HT1080 (cell line): ENCODE data around the gene KCNJ10. TPM values are rescaled to one million over a fixed set of nuclear protein-coding genes. Genes with fewer than 3 reads are reported as not detected.

Experiments used
- DNase-seq: peaks from one replicate; pipeline ENCODE4 v3.0.0-alpha.2; 2015; ENCODE audit warnings: low read depth
- total RNA-seq: library from RNA; depleted of rRNA; stranded (reverse); fragments of >200 nt; shearing (Covaris generic); gene quantifications from 2 replicates; pipeline ENCODE4 v1.2.3, GENCODE V29; 2014; rRNA removed

KCNJ10 gene
- total RNA-seq, 1 experiment from 2014 or later: not detected

GRCh38 chr1:159968901-159969300, 101.1 kb downstream of the KCNJ10 start:
- no peak for DNase-seq

- DNase-seq: no peak
Measured at GRCh38 chr1:159965263-159965662, 104.7 kb downstream of the KCNJ10 start.

GRCh38 chr1:159964144-159964543, 105.8 kb downstream of the KCNJ10 start:
- DNase-seq: no peak

GRCh38 chr1:159962176-159962575, 107.8 kb downstream of the KCNJ10 start:
- no peak for DNase-seq

GRCh38 chr1:159961636-159962035, 108.3 kb downstream of the KCNJ10 start:
- no peak for DNase-seq

GRCh38 chr1:159960721-159961381, 109.1 kb downstream of the KCNJ10 start:
- DNase-seq: peak; percentile 78

GRCh38 chr1:159959451-159959850, 110.5 kb downstream of the KCNJ10 start:
- DNase-seq: no peak

GRCh38 chr1:159958719-159959380, 111.1 kb downstream of the KCNJ10 start:
- DNase-seq: no peak

- DNase-seq: no peak
Measured at GRCh38 chr1:159957824-159958268, 112.1 kb downstream of the KCNJ10 start.

- DNase-seq: no peak
Measured at GRCh38 chr1:159955456-159955855, 114.5 kb downstream of the KCNJ10 start.

GRCh38 chr1:159953536-159954515, 116.1 kb downstream of the KCNJ10 start, which contains the start of gene SLAMF9:
Gene SLAMF9, minus strand, starts transcription at chr1:159954237. Its CDS starts 100 bp downstream, at chr1:159954137.
- peak; percentile 92 for DNase-seq

GRCh38 chr1:159952932-159953331, 117.0 kb downstream of the KCNJ10 start:
- no peak for DNase-seq

- DNase-seq: no peak
Measured at GRCh38 chr1:159951551-159951950, 118.4 kb downstream of the KCNJ10 start.

- no peak for DNase-seq
Measured at GRCh38 chr1:159951016-159951415, 118.9 kb downstream of the KCNJ10 start.

GRCh38 chr1:159949981-159950381, 120.0 kb downstream of the KCNJ10 start:
- no peak for DNase-seq

GRCh38 chr1:159949123-159949522, 120.8 kb downstream of the KCNJ10 start:
- DNase-seq: no peak

Other genes starting within 250 kb of the KCNJ10 start
- 0.40 TPM in 1 of 2 replicates, not detected in the other for gene SLAMF8, start 243.3 kb downstream of the KCNJ10 start, total RNA-seq
- gene VSIG8, start 207.5 kb downstream of the KCNJ10 start, total RNA-seq: 0.03 and 0.07 TPM in 2 replicates
- 3.9 and 4.2 TPM in 2 replicates for gene CFAP45, start 170.0 kb downstream of the KCNJ10 start, total RNA-seq
- 655 and 859 TPM in 2 replicates for gene TAGLN2, start 144.7 kb downstream of the KCNJ10 start, total RNA-seq
- gene IGSF9, start 124.5 kb downstream of the KCNJ10 start, total RNA-seq: 0.80 and 1.2 TPM in 2 replicates
- gene SLAMF9, start 115.9 kb downstream of the KCNJ10 start, total RNA-seq: 10.7 and 15.9 TPM in 2 replicates
- 4.9 and 5.8 TPM in 2 replicates for gene PIGM, start 38.2 kb downstream of the KCNJ10 start, total RNA-seq
- gene KCNJ9, start 11.4 kb upstream of the KCNJ10 start, total RNA-seq: not detected in 2 replicates
- 17.5 and 18.0 TPM in 2 replicates for gene IGSF8, start 28.5 kb upstream of the KCNJ10 start, total RNA-seq
- not detected in 2 replicates for gene ATP1A2, start 45.6 kb upstream of the KCNJ10 start, total RNA-seq
- gene ATP1A4, start 81.4 kb upstream of the KCNJ10 start, total RNA-seq: not detected in 2 replicates
- gene CASQ1, start 120.4 kb upstream of the KCNJ10 start, total RNA-seq: not detected in 2 replicates
- 129 and 187 TPM in 2 replicates for gene PEA15, start 135.2 kb upstream of the KCNJ10 start, total RNA-seq
- gene DCAF8, start 192.4 kb upstream of the KCNJ10 start, total RNA-seq: 47.6 and 56.9 TPM in 2 replicates
- 26.9 and 27.6 TPM in 2 replicates for gene PEX19, start 215.0 kb upstream of the KCNJ10 start, total RNA-seq